RWPE2 (cell line): ENCODE measurements around the gene OGFRL1.
A peak's percentile ranks its signal among the peaks of the same experiment; 100 is the strongest.

ENCODE experiments used
- ATAC-seq: fragments of 200-7000 bp; cut with Tn5 transposase; 3 replicates; pipeline ENCODE4 v1.9.1; 2021; ENCODE audit warnings: low read depth
- DNase-seq: peaks from one replicate; pipeline ENCODE4 v3.0.0-alpha.2; 2020; ENCODE audit warnings: low spot score
- H3K27ac ChIP-seq: fragments of 450-650 bp; 2 replicates; pipeline ENCODE4 v1.5.1; 2017; ENCODE audit warnings: mild to moderate bottlenecking; ENCODE audit not compliant: poor library complexity, severe bottlenecking
- H3K27me3 ChIP-seq: fragments of 250-450 bp; sonication (Bioruptor Pico); 2 replicates; pipeline ENCODE4 v1.5.1; 2021; ENCODE audit warnings: mild to moderate bottlenecking, moderate library complexity; ENCODE audit not compliant: insufficient read depth, poor library complexity, severe bottlenecking
- H3K36me3 ChIP-seq: fragments of 250-450 bp; sonication (Bioruptor Pico); 2 replicates; pipeline ENCODE4 v1.5.1; 2020; ENCODE audit warnings: low read depth, mild to moderate bottlenecking, moderate library complexity
- H3K4me1 ChIP-seq: fragments of 250-450 bp; sonication (Bioruptor Pico); 2 replicates; pipeline ENCODE4 v1.5.1; 2021; ENCODE audit warnings: mild to moderate bottlenecking, moderate library complexity; ENCODE audit not compliant: insufficient read depth, poor library complexity, severe bottlenecking
- H3K4me3 ChIP-seq: fragments of 250-450 bp; sonication (Bioruptor Pico); 2 replicates; pipeline ENCODE4 v1.5.1; 2021; ENCODE audit warnings: mild to moderate bottlenecking, moderate library complexity; ENCODE audit not compliant: severe bottlenecking
- H3K9me3 ChIP-seq: fragments of 250-450 bp; sonication (Bioruptor Pico); 2 replicates; pipeline ENCODE4 v1.5.1; 2021; ENCODE audit warnings: mild to moderate bottlenecking, moderate library complexity; ENCODE audit not compliant: severe bottlenecking
- TF ChIP-seq, protein P1 (sequence below): fragments of 450-650 bp; IDR thresholded peaks from one replicate; pipeline ENCODE4 v1.5.1; 2017; ENCODE audit warnings: mild to moderate bottlenecking, moderate library complexity; ENCODE audit not compliant: poor library complexity, severe bottlenecking

The OGFRL1 gene

GRCh38 chr6:71300561-71301168 lies 12.1 kb downstream of the OGFRL1 start:
- peak overlapping the region; percentile 50 for H3K27ac ChIP-seq
- H3K4me3 ChIP-seq = no peak overlapping the region
- ATAC-seq (no peak), DNase-seq (no peak)
- peaks cover 18% of the 10 kb centered on the region for H3K4me1 ChIP-seq
- H3K9me3 ChIP-seq = no peaks in the 10 kb centered on the region
- TF ChIP-seq, protein P1, sequence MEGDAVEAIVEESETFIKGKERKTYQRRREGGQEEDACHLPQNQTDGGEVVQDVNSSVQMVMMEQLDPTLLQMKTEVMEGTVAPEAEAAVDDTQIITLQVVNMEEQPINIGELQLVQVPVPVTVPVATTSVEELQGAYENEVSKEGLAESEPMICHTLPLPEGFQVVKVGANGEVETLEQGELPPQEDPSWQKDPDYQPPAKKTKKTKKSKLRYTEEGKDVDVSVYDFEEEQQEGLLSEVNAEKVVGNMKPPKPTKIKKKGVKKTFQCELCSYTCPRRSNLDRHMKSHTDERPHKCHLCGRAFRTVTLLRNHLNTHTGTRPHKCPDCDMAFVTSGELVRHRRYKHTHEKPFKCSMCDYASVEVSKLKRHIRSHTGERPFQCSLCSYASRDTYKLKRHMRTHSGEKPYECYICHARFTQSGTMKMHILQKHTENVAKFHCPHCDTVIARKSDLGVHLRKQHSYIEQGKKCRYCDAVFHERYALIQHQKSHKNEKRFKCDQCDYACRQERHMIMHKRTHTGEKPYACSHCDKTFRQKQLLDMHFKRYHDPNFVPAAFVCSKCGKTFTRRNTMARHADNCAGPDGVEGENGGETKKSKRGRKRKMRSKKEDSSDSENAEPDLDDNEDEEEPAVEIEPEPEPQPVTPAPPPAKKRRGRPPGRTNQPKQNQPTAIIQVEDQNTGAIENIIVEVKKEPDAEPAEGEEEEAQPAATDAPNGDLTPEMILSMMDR = no peak
- no peaks in the 10 kb centered on the region for H3K27me3 ChIP-seq
- peaks cover 78% of the 10 kb centered on the region for H3K36me3 ChIP-seq

DNA sequence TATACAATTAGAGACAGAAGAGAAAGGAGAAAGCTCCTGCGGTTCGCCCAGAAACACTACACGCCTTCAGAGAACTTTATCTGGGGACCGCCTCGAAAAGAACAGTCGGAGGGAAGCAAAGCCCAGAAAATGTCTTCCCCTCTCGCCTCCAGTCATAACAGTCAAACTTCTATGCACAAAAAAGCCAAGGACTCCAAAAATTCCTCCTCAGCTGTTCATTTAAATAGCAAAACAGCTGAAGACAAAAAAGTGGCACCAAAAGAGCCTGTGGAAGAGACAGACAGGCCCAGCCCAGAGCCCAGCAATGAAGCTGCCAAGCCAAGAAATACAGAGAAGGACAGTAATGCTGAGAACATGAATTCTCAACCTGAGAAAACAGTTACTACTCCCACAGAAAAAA lies 12.9 kb downstream of the OGFRL1 start:
- DNase-seq = no peak
- TF ChIP-seq, protein P1 = no peak
- H3K9me3 ChIP-seq = no peaks in the 10 kb centered on the region
- ATAC-seq = no peak
- peaks cover 69% of the 10 kb centered on the region for H3K36me3 ChIP-seq
- H3K27ac ChIP-seq = no peak overlapping the region
- H3K27me3 ChIP-seq = no peaks in the 10 kb centered on the region
- H3K4me1 ChIP-seq = peaks cover 18% of the 10 kb centered on the region
- H3K4me3 ChIP-seq = no peak overlapping the region

DNA sequence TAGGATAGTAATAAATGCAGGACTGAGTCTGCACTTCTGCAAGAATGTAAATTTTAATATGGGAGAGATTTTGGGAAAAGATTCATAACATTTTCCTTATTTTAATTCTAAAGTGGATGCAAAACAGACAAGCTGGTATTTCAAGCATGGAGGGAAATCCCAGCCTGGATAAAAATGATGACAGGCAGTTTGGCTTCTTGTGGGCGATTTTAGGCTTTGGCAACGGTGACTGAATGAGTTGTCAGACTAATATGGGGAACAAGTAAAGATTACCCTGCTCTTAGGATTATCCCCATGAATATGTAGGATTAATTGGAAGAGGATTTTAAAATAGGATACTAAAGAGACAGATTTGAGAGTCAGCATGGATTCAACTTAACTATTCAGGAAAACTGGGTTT lies 21.0 kb downstream of the OGFRL1 start:
- ATAC-seq = no peak
- no peak overlapping the region for H3K27ac ChIP-seq
- no peaks in the 10 kb centered on the region for H3K4me1 ChIP-seq
- no peaks in the 10 kb centered on the region for H3K27me3 ChIP-seq
- H3K9me3 ChIP-seq = no peaks in the 10 kb centered on the region
- TF ChIP-seq, protein P1 = no peak
- no peaks in the 10 kb centered on the region for H3K36me3 ChIP-seq
- no peak overlapping the region for H3K4me3 ChIP-seq
- DNase-seq = no peak

DNA sequence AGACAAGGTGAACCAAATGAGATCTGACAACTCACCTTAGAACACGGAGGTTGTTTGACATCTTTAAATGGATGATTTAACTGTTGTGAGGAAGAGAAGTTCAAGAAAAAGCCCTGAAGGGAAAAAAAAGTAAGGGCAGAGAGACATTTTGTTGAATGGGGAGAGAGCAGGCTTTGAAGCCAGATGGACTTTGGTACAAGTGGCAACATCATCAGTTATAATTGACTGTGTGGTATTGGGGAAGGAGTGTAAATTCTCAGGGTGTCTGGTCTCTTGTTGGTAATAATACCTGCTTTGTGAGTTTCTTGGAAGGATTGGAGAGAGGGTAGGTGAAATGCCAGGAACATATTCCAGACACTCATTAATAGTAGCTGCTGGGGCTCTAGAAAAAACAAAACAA lies 21.6 kb downstream of the OGFRL1 start:
- DNase-seq = no peak
- no peaks in the 10 kb centered on the region for H3K4me1 ChIP-seq
- H3K4me3 ChIP-seq = no peak overlapping the region
- ATAC-seq = no peak
- no peaks in the 10 kb centered on the region for H3K36me3 ChIP-seq
- TF ChIP-seq, protein P1 = no peak
- H3K27me3 ChIP-seq = no peaks in the 10 kb centered on the region
- H3K27ac ChIP-seq = no peak overlapping the region
- no peaks in the 10 kb centered on the region for H3K9me3 ChIP-seq

DNA sequence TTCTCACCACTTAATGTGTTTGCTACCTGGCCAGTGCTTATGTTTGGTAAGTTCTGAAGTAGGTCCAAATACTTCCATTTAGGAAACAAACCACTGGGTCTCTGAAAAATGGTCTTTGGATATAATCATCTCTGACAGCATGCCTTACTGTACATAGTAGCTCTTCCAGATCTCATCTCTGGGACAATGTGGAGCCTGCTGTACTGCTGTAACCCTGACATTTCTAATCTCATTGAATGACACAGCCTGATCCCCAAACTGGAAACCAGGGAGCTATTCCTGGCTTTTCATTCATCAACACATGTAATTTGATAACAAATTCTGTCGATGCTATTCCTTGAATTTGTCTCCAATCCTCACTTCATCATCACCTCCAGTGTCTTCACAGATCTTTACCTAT lies 23.5 kb downstream of the OGFRL1 start:
- TF ChIP-seq, protein P1 = no peak
- DNase-seq = no peak
- H3K27ac ChIP-seq = no peak overlapping the region
- H3K36me3 ChIP-seq = no peaks in the 10 kb centered on the region
- ATAC-seq = no peak
- no peaks in the 10 kb centered on the region for H3K9me3 ChIP-seq
- no peaks in the 10 kb centered on the region for H3K27me3 ChIP-seq
- H3K4me3 ChIP-seq = no peak overlapping the region
- H3K4me1 ChIP-seq = no peaks in the 10 kb centered on the region
